GM19468 (cell line): ENCODE data around the gene COG7.
"Not testable (repeated sequence)": the region's sequence is repeated elsewhere in the genome, so short reads cannot be mapped to it uniquely, and the experiment has no call there.

Experiments used
- ATAC-seq: cut with Tn5 transposase; IDR thresholded peaks from one replicate; pipeline ENCODE4 v1.9.1; 2021; ENCODE audit warnings: mild to moderate bottlenecking, moderate library complexity, moderate number of reproducible peaks; ENCODE audit not compliant: unreplicated experiment; ENCODE audit errors: extremely low read depth

Gene COG7

DNA sequence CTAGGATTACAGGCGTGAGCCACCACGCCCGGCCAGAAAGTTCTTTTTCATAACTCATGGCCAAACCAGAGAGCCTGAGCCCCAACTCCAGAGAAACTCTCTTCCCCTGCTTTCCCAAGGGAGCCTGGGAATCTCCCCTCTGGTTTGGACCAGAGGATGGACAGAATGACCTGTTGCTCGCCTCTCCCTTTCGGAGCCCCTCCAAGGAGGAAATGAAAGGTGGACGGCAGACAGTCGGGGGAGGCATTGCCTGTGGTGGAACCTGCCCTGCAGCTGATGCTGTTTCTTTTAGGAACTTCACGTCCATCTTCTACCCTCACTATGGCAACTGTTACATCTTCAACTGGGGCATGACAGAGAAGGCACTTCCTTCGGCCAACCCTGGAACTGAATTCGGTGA lies 85.4 kb downstream of the COG7 start:
- no peak for ATAC-seq

- not testable (repeated sequence) for ATAC-seq
Observed at GRCh38 chr16:23366341-23366740, 86.6 kb downstream of the COG7 start.

- ATAC-seq: no peak
Observed at GRCh38 chr16:23365602-23366240, 87.3 kb downstream of the COG7 start.

DNA sequence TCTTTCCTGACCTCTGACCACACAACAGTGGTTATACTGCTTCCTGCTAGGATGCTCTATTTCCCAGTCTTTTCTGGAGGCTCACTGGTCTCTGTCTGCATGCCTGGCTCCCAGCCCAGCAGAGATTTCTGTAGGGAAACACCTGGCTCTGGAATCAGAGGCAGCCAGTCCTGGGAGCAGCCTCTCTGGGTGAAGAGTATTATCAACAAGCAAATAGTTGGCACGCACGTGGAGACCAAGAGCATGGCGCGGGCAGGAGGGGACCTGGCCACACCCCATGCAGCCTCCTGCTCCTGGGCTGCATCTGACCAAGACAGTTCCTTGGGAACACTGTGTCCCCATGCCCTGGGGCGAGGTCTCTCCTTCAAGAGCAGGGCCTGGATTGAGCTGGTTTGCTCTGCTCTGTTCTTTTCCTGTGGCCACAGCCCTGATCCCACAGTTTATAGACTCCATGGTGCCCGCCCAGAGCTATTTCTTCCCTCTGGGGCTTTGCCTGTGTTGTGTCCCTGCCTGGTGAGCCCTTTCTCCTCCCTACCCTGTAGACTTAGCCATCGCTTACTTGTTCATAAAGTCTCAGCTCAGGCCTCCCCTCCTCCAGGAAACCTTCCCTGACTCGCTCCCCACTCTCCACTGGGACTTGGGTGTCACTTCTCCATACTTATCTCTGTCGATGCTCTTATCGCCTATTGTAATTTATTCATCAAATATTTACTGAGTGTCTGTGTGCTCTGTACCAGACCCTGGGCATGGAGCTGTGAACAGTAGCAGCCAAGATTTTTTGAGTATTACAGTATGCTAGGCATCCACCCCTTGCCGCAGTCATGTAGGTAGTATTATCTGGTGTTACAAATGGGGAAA lies 90.3 kb downstream of the COG7 start:
- no peak for ATAC-seq

DNA sequence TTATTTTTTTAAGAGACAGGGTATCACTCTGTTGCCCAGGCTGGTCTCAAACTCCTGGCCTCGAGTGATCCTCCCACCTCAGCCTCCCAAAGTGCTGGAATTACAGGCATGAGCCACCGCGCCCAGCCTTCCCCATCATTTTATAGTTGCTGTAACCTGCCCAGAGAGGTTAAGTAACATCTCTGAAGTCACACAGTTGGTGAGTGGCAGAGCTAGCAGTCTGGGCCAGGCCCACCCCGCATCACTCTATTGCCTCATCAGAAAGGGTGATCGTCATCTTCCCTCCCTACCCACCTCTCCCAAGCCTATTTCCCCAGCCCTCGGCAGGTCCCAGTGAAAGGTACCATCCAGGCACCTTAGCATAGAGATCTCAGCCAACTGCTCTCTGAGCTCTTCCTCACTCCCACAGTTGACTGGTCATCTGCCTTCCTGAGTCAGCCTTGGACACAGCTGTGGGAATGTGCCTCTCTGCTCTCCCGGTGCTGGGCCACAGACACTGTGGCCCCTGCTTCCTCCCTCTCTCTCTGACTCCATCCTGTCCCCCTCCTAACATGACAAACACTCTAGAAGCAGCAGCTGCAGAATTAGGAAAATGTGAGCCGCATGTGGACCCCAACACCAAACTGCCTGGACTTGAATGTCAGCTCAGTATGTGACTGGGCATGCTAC lies 93.8 kb downstream of the COG7 start:
- ATAC-seq: no peak

DNA sequence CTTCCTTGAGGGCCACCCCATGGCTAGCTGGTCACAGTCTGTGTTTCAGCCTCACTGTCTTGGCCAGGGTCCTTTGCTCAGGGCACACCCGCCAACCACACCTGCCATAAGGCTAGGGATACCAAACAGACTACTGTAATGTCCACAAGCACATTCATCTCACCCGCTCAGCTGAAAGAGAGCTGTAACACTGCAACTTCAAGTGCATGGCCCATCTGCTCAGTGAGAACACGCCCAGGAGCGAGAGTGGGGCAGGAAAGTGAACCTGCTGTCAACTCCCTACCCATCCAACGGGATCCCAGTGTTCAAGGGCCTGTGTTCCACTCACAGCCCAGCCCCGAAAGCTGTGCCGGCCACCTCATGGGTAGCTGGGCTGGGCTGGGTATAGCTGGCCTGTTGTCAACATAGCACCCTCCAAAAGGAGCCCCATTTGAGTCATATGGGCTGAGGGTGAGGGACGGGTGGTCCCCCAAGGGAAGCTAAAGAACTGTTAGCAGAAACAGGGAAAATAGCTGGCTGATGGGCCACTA lies 95.2 kb downstream of the COG7 start:
- no peak for ATAC-seq

- no peak for ATAC-seq
Observed at GRCh38 chr16:23356941-23357340, 96.0 kb downstream of the COG7 start.

- ATAC-seq: no peak
Observed at GRCh38 chr16:23355106-23355670, 97.8 kb downstream of the COG7 start.

DNA sequence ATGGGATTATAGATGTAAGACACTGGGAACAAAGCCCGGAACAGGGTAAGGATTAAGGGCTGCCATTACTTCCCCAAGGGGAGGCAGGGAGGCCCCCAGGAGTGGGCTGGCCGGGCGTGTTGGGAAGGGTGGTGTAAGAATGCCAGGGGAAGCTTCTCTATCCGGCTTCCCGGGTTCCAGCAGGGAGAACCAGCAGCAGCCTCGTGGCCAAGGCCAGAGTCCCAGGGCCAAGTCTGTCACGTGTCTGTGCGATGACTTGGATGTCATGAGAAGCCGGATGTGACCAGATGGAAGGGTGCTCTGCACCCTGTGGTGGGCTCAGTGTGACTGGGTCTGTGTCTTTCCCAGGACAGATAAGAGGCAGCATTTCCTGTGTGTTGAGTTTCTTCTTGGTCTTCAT lies 98.7 kb downstream of the COG7 start:
- no peak for ATAC-seq

DNA sequence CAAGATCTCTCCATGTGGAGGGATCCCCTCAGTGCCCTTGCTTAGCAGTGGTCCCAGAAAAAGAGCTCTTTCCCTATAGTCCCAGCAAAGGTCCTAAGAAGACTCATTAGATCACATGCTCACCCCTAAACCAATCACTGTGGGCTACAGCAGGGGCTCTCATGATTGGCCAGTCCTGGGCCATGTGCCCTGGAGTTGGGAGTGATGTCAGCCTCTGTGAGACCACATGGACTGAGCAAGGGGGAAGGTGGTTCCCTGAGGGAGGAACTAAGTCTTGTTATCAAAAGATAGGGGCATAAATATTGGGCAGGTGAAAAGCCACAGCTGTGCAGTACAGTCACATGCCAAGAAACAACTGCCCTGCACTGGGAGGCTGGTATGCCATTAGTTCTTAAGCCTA lies 99.5 kb downstream of the COG7 start:
- no peak for ATAC-seq

- no peak for ATAC-seq
Observed at GRCh38 chr16:23351360-23351759, 101.6 kb downstream of the COG7 start.

DNA sequence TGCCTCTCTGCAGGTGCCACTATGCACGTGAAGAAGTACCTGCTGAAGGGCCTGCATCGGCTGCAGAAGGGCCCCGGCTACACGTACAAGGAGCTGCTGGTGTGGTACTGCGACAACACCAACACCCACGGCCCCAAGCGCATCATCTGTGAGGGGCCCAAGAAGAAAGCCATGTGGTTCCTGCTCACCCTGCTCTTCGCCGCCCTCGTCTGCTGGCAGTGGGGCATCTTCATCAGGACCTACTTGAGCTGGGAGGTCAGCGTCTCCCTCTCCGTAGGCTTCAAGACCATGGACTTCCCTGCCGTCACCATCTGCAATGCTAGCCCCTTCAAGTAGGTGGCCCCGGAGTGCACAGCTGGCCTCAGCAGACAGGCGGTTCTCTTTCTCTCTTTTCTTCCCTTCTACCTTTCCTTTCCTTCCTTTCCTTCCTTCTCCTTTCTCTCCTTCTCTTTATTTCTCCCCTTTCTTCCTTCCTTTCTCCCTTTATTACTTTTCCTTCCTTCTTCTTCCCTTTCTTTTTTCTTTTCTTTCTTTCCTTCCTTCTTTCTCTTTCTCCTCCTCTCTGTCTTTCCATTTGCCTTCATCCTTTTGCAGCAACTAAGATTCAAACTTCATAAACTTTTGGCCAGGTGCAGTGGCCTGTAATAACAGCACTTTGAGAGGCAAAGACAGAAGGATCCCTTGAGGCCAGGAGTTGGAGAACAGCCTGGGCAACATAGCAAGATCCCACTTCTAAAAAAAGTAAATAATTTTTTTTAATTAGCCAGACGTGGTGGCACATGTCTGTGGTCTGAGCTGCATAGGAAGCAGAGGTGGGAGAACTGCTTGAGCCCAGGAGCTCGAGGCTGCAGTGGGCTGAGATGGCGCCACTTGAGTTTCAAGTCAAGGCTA lies 104.2 kb downstream of the COG7 start:
- ATAC-seq: no peak

- no peak for ATAC-seq
Observed at GRCh38 chr16:23345237-23345636, 107.8 kb downstream of the COG7 start.

GRCh38 chr16:23343643-23344612 lies 109.1 kb downstream of the COG7 start:
- no peak for ATAC-seq

DNA sequence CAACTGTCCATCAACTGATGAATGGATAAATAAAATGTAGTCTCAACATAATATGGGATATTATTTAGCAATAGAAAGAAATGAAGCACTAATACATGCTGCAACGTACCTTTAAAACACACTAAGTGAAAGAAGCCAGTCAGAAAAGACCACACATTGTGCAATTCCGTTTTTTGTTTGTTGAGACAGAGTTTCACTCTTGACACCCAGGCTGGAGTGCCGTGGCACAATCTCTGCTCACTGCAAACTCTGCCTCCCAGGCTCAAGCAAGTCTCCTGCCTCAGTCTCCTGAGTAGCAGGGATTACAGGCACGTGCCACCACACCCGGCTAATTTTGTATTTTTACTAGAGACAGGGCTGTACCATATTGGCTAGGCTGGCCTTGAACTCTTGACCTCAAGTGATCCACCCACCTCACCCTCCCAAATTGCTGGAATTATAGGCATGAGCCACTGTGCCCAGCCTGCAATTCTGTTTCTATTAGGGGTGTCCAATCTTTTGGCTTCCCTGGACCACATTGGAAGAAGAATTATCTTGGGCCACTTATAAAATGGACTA lies 110.8 kb downstream of the COG7 start:
- ATAC-seq: no peak

DNA sequence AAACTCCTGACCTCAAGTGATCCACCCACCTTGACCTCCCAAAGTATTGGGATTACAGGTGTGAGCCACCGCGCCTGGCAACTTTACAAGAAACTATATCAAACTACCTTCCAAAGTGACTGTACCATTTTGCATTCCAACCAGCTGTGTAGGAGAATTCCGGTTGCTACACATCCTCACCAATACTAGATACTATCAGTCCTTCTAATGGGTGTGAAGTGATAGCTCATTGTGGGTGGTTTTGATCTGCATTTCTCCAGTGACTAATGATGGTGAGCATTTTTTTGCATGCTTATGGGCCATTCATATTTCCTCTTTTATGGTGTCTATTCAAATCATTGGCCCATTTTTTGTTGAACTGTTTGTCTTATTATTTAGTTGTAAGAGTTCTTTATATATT lies 113.2 kb downstream of the COG7 start:
- no peak for ATAC-seq
